ENCODE measurements around the gene PTN. TPM values are rescaled to one million over a fixed set of nuclear protein-coding genes. Genes with fewer than 3 reads are reported as not detected.
A peak's percentile ranks its signal among the peaks of the same experiment; 100 is the strongest.
"Not testable (repeated sequence)": the region's sequence is repeated elsewhere in the genome, so short reads cannot be mapped to it uniquely, and the experiment has no call there.

PTN gene
- total and polyA plus RNA-seq, 12 donors, result 2.1 to 14.6 (median 5.5) TPM

DNA sequence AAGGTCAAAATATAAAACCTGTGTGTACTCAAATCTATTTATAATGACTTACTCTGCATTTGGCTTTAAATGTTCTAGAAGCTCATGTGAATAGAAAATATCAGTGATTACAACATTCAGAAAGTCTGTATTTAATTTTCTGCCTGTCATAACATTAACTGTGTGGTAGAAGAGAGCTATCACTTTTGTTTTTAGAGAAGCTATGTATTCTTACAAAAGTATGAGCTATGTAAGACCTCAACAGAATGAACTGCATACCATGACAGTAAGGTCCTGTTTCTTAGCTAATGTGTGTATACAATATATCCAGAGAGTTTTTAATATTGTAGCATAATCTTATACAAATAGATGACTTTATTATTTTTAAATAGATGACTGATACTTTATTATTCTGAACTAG lies 61.5 kb downstream of the PTN start:
- Histone ChIP-seq H3K4me1 (replicated peaks in 1 of 2) (no peaks in the 10 kb centered on the region), H3K36me3 (replicated peaks in 1 of 2) (no peaks in the 10 kb centered on the region), H3K9me3 (replicated peaks in 1 of 3) (no peaks in the 10 kb centered on the region), H3K4me3 (no peak overlapping the region), H3K27me3 (no peaks in the 10 kb centered on the region), H3K27ac (no peak overlapping the region)
- no peak for DNase-seq
- intact Hi-C loops (cut with DNase I), result no loop called here
- TF ChIP-seq POLR2A (IDR thresholded peaks at IDR 0.05), result no peak

DNA sequence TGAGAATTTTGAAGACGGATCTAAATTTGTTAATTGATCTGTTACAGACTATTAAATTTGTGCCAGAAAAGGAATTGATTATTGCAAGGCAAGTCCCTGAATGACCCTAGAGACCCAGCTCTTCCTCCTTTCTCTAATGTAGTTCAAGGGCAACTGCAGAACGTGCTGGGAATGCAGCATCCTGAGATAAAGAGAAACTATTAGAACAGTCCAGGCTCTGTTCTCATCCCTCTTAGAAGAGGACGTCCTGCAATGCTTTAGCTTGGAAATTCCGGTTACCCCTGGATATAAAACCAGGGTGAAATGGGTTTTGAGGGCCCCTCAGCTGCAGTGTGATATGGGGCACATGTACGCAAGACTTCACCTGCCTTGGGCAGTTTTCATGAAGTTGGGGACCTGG lies 67.3 kb downstream of the PTN start:
- Histone ChIP-seq H3K27me3 (no peaks in the 10 kb centered on the region), H3K4me1 (replicated peaks in 1 of 2) (peaks cover 6 to 16% of the 10 kb centered on the region in 2 donors), H3K27ac (no peak overlapping the region), H3K36me3 (replicated peaks in 1 of 2) (no peaks in the 10 kb centered on the region), H3K4me3 (no peak overlapping the region), H3K9me3 (replicated peaks in 1 of 3) (no peaks in the 10 kb centered on the region)
- intact Hi-C loops (cut with DNase I), result no loop called here
- WGBS, 4 donors, result 59 to 71% (median 63%) methylated on average over 5 of the region's 5 CpGs
- DNase-seq, result no peak
- TF ChIP-seq, protein P1, sequence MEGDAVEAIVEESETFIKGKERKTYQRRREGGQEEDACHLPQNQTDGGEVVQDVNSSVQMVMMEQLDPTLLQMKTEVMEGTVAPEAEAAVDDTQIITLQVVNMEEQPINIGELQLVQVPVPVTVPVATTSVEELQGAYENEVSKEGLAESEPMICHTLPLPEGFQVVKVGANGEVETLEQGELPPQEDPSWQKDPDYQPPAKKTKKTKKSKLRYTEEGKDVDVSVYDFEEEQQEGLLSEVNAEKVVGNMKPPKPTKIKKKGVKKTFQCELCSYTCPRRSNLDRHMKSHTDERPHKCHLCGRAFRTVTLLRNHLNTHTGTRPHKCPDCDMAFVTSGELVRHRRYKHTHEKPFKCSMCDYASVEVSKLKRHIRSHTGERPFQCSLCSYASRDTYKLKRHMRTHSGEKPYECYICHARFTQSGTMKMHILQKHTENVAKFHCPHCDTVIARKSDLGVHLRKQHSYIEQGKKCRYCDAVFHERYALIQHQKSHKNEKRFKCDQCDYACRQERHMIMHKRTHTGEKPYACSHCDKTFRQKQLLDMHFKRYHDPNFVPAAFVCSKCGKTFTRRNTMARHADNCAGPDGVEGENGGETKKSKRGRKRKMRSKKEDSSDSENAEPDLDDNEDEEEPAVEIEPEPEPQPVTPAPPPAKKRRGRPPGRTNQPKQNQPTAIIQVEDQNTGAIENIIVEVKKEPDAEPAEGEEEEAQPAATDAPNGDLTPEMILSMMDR (IDR thresholded peaks at IDR 0.05), result no peak
- no peak for TF ChIP-seq POLR2A (IDR thresholded peaks at IDR 0.05)

DNA sequence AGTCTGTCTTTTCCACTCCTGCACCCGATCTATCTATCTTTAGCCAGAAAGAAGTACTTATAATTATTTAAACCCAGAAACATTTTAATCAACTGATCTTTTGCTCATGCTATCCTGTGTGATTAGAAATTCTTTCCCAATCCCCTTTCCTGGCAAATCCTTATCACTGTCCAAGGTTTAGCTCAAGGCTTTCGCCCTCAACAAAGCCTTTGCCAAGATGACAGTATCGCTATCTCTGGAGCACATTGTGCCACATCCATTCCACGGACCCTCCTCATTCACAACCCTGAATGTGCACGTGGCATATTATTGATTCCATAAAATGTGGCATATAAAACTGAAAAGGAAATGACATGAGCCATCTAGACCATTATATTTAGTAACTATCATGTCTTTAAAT lies 71.3 kb downstream of the PTN start:
- Histone ChIP-seq H3K27ac (peak overlapping the region in 1 of 5 donors; percentile 40), H3K36me3 (replicated peaks in 1 of 2) (no peaks in the 10 kb centered on the region), H3K27me3 (no peaks in the 10 kb centered on the region), H3K9me3 (replicated peaks in 1 of 3) (no peaks in the 10 kb centered on the region), H3K4me1 (replicated peaks in 1 of 2) (peaks cover 6 to 17% of the 10 kb centered on the region in 2 donors), H3K4me3 (no peak overlapping the region)
- intact Hi-C loops (cut with DNase I), result no loop called here
- peak in 6 of 7 donors; percentile 33 to 65 (median 56) for DNase-seq
- TF ChIP-seq POLR2A (IDR thresholded peaks at IDR 0.05), result no peak
- TF ChIP-seq, protein P1 (IDR thresholded peaks at IDR 0.05), result no peak
- WGBS, 4 donors, result 42 to 51% (median 46%) methylated on average over 5 of the region's 5 CpGs

DNA sequence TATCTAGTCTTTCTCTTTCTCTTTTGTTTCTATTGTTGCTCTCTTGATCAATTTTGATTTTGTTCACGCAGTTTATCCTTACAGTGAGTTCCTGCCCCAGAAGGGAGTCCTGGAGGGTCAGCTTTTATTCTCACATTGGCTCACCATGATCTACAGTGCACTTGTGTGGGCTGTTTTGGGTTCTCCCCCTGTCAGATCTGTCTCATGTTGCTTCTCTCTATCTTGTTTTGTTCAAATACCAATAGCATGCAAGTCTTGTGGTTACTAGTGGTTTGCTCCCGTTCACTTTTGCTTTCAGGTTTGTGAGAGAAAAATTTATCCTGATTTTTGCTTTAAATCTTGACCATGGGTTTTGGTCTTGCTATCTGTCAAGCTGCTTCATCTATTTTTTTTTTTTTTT lies 74.3 kb downstream of the PTN start:
- no peaks in the 10 kb centered on the region for H3K9me3 ChIP-seq (replicated peaks in 1 of 3)
- peaks cover 6 to 17% of the 10 kb centered on the region in 2 donors for H3K4me1 ChIP-seq (replicated peaks in 1 of 2)
- H3K27me3 ChIP-seq, result no peaks in the 10 kb centered on the region
- TF ChIP-seq, protein P1 (IDR thresholded peaks at IDR 0.05), result no peak
- TF ChIP-seq POLR2A (IDR thresholded peaks at IDR 0.05), result no peak
- H3K36me3 ChIP-seq (replicated peaks in 1 of 2), result no peaks in the 10 kb centered on the region
- WGBS, 4 donors, result 87 to 94% (median 94%) methylated on average over 2 of the region's 2 CpGs
- intact Hi-C loops (cut with DNase I), result no loop called here
- no peak overlapping the region for H3K27ac ChIP-seq
- H3K4me3 ChIP-seq, result no peak overlapping the region
- DNase-seq, result no peak

DNA sequence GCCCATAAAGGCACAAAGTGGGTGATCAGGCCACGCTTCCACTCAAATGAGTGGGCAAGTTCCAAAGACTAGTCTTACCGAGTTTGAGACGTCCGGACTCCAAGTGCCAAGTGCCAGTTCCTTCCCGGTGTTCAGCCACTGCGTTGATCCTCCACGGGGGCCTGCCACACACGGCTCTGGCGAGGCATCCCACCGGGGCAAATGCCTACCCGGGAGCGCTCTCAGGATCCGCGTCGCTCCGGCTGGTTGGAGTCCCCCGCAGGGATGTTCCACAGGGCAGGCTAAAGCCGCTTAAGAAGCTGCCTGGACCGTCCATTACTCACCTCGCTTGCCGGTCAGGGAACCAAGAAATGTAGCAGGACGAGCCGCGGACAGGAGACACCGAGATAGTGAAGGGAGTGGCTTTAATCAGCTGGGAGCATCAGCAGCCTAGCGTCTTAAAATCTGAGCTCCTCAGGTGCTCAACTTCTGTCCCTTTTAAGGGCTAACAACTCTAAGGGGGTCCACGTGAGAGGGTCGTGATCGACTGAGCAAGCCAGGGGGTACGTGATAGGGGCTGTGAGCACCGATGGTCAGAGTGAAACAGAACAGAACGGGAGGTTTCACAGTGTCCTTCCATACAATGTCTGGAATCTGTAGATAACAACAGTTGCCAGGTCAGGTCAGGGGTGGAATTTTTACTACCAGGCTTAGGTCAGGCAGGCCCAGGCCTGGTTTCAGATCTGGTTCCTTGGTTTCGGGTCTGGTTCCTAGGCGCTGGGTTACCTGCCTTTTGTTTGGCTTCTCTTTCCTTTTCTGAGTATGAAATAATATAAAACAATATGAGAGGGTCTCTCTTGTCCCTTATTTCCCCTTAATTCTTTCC lies 75.3 kb downstream of the PTN start:
- 95 to 97% (median 97%) methylated on average over 29 to 34 of the region's 34 CpGs for WGBS, 4 donors
- H3K4me1 ChIP-seq (replicated peaks in 1 of 2), result peaks cover 6 to 17% of the 10 kb centered on the region in 2 donors
- DNase-seq; H3K4me3 ChIP-seq; H3K27me3 ChIP-seq; H3K9me3 ChIP-seq (replicated peaks in 1 of 3); H3K27ac ChIP-seq; intact Hi-C loops (cut with DNase I); H3K36me3 ChIP-seq (replicated peaks in 1 of 2): not testable (repeated sequence)

Measured in adrenal gland (tissue), 12 donors.